ENCODE results near the gene ARMCX4. TPM values are rescaled to one million over a fixed set of nuclear protein-coding genes. Genes with fewer than 3 reads are reported as not detected.

The ARMCX4 gene
- 16.4 TPM for total RNA-seq

DNA sequence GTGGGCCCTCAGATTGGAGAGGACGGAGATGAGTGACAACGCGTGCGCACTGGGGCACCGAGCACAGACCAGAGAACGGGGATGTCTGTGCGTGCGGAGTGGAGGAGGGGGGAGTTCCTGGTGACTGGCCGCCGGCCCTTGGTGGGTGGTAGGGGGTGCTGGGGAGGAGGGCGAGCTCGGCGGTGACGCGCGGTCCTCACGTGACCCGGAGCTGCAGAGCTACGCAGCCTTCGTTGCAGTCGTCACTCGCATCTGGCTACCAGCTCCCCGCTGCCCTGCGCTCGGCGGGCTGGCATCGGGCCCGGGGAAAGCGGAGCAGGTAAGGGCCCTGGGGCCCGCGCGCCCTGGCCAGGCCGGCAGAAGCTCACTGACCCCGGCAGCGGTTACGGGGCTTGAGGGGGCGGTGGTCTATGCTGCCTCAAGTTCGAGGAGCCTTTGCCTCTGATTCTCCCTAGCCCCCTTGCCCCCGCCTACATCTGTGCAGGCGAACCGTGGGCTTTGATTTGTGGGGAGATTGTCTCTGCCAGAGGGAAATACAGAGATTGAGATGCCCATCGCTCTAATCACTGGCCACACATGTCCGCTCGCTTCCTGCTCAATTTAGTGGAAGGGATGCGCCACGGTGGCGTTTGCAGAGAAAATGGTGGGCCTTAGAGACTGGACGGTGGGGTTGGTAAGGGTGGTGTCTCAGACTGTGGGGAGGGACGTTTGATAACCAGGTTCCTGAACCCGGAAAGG is at the start of gene ARMCX4:
Gene ARMCX4 (plus strand): TSS at position 245 of the 738 bp plus-strand sequence. CDS start 3,134 bp downstream, outside the sequence.

Other genes starting within 250 kb of the ARMCX4 start
- gene TAF7L, start 194.1 kb upstream of the ARMCX4 start, total RNA-seq: 0.18 TPM
- 7.1 TPM for gene TIMM8A, start 136.7 kb upstream of the ARMCX4 start, total RNA-seq
- gene BTK, start 99.3 kb upstream of the ARMCX4 start, total RNA-seq: 6.0 TPM
- 376 TPM for gene RPL36A, start 94.4 kb upstream of the ARMCX4 start, total RNA-seq
- 25.6 TPM for gene GLA, start 77.5 kb upstream of the ARMCX4 start, total RNA-seq
- 60.8 TPM for gene HNRNPH2, start 77.2 kb upstream of the ARMCX4 start, total RNA-seq
- gene ARMCX1, start 65.1 kb downstream of the ARMCX4 start, total RNA-seq: 43.8 TPM
- gene ARMCX6, start 132.5 kb downstream of the ARMCX4 start, total RNA-seq: 43.2 TPM
- 74.8 TPM for gene ARMCX3, start 137.7 kb downstream of the ARMCX4 start, total RNA-seq
- gene ARMCX2, start 174.4 kb downstream of the ARMCX4 start, total RNA-seq: 96.8 TPM

Measured in metanephros (tissue), 1 donor.